ENCODE data around the gene JCAD.

The JCAD gene

GRCh38 chr10:30092151-30092790, 32.9 kb upstream of the JCAD start:
- no peak overlapping the region for H3K4me3 ChIP-seq (replicated peaks; ENCODE audit: insufficient read depth, low read length)
- H3K27me3 ChIP-seq (ENCODE audit: insufficient read depth, poor library complexity, severe bottlenecking), result no peaks in the 10 kb centered on the region
- H3K27ac ChIP-seq (replicated peaks), result no peak overlapping the region
- DNase-seq (ENCODE audit: low read depth in 1 of 2, low spot score in 1 of 2), result no peak
- no peak for TF ChIP-seq SPI1 (IDR thresholded peaks at IDR 0.05; ENCODE audit: borderline replicate concordance, low read depth)
- no peak for TF ChIP-seq GABPA (IDR thresholded peaks at IDR 0.05; ENCODE audit: low read depth)
- TF ChIP-seq REST (IDR thresholded peaks at IDR 0.05; ENCODE audit: insufficient replicate concordance, low read depth), result no peak
- TF ChIP-seq POLR2AphosphoS5 (IDR thresholded peaks at IDR 0.05; ENCODE audit: low read depth), result no peak
- no peak for TF ChIP-seq CTCF (IDR thresholded peaks at IDR 0.05; ENCODE audit: insufficient read depth, low read length)

- TF ChIP-seq GABPA (IDR thresholded peaks at IDR 0.05; ENCODE audit: low read depth), result no peak
- TF ChIP-seq REST (IDR thresholded peaks at IDR 0.05; ENCODE audit: insufficient replicate concordance, low read depth), result no peak
- no peak for TF ChIP-seq CTCF (IDR thresholded peaks at IDR 0.05; ENCODE audit: insufficient read depth, low read length)
- TF ChIP-seq SPI1 (IDR thresholded peaks at IDR 0.05; ENCODE audit: borderline replicate concordance, low read depth), result no peak
- no peak for TF ChIP-seq POLR2AphosphoS5 (IDR thresholded peaks at IDR 0.05; ENCODE audit: low read depth)
- no peak for DNase-seq (ENCODE audit: low read depth in 1 of 2, low spot score in 1 of 2)
These were observed 31.8 kb upstream of the JCAD start for GRCh38 chr10:30091136-30091535.

GRCh38 chr10:30088178-30088577, 28.8 kb upstream of the JCAD start:
- TF ChIP-seq CTCF (IDR thresholded peaks at IDR 0.05; ENCODE audit: insufficient read depth, low read length), result no peak
- no peak for TF ChIP-seq POLR2AphosphoS5 (IDR thresholded peaks at IDR 0.05; ENCODE audit: low read depth)
- no peak for TF ChIP-seq REST (IDR thresholded peaks at IDR 0.05; ENCODE audit: insufficient replicate concordance, low read depth)
- TF ChIP-seq SPI1 (IDR thresholded peaks at IDR 0.05; ENCODE audit: borderline replicate concordance, low read depth), result no peak
- no peak for TF ChIP-seq GABPA (IDR thresholded peaks at IDR 0.05; ENCODE audit: low read depth)
- DNase-seq (ENCODE audit: low read depth in 1 of 2, low spot score in 1 of 2), result no peak
- H3K4me3 ChIP-seq (replicated peaks; ENCODE audit: insufficient read depth, low read length), result no peak overlapping the region
- no peak overlapping the region for H3K27ac ChIP-seq (replicated peaks)
- H3K27me3 ChIP-seq (ENCODE audit: insufficient read depth, poor library complexity, severe bottlenecking), result no peaks in the 10 kb centered on the region

More at GRCh38 chr10:30091136-30091535, 31.8 kb upstream of the JCAD start:
- Histone ChIP-seq H3K4me3 (replicated peaks; ENCODE audit: insufficient read depth, low read length) (no peak overlapping the region), H3K27ac (replicated peaks) (no peak overlapping the region), H3K27me3 (ENCODE audit: insufficient read depth, poor library complexity, severe bottlenecking) (no peaks in the 10 kb centered on the region)
